Hippocampal formation (tissue), 2 donors: ENCODE results near the gene NFIB.

Experiments used
- DNase-seq, 2 donors: peaks; one replicate each; lab custom pipeline; 2025; lab: John Stamatoyannopoulos, UW

Gene NFIB

DNA sequence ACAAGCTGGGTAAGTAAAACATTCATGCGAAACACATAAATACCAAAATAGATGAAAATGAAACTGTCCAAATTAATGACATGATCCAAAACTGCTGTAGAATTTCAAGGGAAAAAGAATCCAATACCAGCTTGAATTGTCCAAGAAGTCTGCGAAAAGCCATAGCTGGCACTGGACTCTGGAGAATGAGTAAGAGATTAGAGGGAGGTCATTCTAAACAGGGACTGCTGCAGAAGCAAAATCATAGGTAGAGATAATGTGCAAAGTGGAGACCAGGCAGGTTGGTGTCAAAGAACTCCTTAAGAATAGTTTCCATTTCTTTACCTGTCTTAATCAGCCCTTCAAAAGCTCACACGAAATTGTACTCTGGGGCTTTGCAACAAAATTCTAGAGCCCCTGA is 162.5 kb downstream of the NFIB start:
- no peak for DNase-seq

DNA sequence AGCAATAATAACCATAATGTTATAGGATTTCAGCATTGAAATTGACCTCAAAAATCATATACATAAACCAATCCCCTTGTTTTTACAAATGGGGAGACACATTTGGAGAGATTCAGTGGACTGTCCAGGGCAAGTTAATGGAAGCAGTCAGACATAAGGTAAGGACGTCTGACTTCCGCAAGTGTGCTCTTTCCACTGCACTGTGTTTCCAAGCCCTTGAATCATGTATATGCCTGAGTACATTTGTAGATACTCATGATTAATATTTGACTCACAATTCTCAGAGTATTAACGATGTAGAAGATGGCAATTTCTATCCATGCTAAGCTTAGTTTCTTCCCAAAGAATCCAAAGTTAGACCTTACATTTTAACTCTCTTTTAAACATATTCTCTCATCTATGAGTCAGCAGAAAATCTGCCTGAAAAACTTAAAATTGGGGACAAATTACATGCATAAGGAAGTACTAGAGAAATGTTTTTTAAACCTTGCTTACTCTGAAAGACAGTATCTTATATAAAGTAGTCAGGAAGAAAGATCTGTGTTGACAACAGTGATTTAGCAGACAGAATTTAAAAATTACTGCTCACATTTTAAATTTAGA is 165.3 kb downstream of the NFIB start:
- DNase-seq, result no peak

DNA sequence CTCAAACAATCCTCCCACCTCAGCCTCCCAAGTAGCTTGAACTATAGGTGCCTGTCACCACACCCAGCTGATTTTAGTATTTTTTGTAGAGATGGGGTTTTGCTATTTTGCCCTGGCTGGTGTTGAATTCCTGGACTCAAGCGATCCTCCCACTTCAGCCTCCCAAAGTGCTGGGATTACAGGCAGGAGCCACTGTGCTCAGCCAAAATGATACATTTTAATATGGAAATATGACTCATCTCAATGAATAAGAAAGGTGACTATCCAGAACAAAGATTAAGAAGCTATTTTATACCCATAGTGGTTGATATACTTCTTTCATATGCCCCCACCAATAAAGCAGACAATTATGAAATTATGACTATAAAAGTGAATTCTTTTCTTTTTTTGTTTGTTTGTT is 166.2 kb downstream of the NFIB start:
- no peak for DNase-seq

DNA sequence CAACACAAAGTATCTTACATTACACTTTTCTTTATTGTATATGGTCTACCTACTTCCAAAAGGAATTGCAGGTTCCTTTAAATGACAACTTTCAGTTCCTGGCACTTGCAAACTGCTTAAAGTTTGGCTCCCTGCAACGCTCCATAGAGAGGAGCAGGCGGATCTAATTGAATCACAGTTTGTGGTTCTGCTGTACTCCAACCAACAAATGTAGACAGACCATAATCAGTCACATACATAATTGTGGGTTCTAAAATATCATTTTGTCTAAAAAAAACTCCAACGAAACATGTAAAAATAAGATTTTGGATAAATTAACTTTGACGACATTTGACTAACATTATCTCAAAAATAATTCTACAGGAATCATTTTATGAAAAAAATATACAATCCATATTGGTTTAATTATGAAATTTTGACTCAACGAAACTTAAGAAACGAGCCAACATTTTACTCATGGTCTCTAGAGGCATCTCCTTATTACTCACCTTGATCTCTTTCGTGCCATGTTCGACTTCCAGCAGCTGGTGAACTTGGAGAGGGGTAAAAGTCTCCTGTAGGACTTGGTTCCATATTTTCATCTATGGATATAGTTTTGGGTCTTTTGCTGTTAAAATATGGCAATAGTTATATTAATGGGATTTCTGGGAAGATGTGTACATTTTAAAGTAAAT is 167.6 kb downstream of the NFIB start:
- DNase-seq, result no peak

DNA sequence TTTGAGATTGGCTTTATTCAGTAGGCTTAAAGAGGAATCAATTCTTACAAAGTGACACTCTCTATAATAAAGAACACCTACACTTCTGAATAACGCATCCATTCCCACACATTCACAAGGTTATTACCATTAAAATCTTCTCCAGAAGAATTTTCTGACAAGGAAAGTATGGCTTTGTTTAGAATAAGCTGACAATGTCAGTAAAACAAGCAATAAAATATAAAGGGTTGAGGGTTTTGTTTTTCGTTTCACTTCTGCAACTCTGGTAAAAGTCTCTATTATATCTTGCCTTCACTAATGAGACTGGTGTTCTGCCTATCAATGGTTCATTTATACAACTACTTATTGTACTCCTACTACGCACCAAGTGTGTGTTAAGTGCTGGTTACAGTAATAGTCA is 169.7 kb downstream of the NFIB start:
- no peak for DNase-seq

DNA sequence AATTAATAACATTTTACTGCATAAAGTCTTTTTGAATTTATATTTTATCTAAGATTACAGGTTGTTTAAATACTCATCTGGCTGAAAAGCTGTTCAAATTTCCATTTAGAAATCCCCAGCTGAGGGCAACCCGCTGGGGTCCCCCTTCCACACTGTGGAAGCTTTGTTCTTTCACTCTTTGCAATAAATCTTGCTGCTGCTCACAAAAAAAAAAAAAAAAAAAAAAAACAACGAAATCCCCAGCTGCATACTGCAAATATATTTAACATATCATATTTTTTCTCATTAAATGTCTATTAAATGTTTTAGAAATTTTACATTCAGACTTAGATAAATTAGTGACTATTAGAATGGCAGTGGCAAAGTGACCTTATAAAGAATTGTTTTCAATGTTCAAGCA is 172.2 kb downstream of the NFIB start:
- no peak for DNase-seq

DNA sequence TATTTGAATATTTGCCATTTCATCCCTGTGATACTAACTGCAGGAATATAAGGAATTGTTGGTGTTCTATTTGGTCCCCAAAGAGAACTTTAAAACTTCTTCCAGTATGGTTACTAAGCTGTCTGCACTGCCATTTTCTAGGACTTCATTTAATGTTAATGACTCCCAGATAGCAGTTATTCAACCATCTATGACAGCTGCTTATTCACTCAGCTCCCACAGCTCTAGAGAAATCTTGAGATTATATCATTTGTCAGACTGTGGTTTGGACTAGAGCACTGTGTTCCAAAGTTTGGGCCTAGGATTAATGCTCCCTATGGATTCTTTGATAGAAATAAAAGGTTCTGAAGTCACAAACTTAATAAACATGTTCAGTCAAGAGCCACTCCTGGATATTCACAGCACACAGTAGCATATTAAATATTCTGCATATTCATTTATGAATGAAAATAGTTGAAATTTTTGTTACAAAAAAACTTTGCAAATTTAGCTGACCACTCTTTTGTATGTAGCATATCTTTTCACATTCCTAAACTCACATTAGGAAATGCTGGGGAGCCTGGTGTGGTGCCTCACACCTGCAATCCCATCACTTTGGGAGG is 173.7 kb downstream of the NFIB start:
- no peak for DNase-seq

DNA sequence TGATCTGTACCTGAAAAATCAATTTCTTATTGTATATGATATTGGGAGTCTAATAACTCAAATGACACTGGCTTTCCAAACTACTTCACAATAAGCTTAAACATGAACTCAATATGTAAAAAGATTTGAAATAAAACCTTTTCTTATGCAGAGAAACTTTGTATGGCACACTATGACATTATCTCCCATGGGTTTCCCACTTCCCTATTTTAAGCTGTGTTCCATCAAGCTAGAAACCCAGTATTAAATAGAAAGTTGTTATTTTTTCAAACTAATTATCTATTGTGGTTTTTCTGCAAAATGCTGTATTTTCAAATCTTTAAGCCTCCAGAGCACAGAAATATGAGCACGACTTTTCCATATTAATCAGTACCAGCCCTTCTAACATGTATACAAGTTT is 174.7 kb downstream of the NFIB start:
- DNase-seq, result no peak

DNA sequence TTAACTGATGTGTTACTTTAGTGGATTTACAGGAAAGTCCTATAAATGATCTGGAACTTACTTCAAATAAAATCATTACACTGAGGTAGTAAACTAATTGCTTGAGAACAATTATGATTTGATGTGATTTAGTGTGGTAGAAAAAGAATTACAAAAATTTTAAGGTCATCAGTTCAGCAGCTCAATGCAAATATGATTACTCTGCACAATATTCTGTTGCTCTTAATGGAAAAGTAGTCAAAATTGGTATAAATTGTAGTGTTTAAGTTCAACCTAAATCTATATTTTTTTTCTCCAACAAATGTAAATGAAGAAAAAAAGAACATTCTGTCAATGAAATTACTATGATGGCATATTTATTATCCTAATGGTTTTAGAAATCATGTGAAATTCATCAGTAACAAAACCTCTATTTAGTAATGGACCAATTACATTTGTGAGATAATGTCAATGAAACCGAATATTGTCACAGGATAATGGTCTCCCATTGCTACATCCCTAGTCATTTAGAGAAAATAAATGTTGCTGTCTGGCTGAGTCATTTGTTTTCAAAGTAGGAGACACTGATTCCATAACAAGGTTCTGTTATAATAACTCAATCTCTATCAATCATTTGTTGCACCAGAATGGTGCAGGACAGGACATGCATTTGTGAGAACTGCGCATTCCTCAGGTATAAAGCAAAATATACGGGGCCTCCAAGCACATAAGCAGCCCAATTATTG is 177.1 kb downstream of the NFIB start:
- no peak for DNase-seq

DNA sequence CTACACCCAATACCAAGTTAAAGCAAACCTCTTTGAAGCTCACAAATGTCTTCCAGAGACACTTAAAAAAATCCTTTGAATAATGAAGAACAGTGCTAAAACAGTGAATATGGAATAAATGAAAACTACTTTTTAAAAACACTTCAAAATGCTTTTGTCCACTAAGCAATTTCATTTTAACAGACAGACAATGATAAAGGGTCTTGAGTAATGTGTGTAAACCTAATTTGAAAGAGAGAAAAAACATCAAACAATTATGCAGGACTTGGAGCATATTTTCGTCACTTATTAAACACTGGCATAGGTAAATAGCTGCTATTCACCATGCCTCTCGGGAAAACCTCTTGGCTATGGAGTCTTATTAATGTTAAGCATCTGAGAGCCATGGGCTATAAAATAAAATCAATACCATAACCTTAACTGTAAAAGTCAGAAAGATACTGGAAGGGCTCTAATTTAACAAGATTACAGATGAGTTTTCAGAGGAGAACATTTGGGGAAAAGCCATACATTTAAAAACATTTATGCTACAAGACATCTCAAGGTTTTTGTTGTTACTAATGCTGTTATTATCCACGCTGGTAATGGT is 177.8 kb downstream of the NFIB start:
- DNase-seq, result no peak

DNA sequence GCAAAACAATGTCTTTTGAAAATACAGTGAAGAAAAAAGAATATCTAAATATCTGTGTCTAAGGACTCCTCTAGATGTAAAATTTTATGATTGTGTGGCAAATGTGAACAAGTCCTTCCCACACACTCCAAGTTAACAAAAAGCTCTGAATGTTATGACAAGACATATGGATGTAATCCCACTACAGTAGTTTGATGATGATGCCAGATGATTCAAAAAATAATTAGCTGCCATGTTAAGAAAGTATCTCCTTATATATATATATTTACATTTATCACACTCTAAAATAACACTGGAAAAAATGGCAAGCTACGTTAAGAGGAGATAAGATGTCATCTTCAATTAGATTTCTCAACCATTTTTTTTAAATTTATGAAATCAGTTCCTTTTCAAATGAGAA is 178.5 kb downstream of the NFIB start:
- DNase-seq, result no peak

DNA sequence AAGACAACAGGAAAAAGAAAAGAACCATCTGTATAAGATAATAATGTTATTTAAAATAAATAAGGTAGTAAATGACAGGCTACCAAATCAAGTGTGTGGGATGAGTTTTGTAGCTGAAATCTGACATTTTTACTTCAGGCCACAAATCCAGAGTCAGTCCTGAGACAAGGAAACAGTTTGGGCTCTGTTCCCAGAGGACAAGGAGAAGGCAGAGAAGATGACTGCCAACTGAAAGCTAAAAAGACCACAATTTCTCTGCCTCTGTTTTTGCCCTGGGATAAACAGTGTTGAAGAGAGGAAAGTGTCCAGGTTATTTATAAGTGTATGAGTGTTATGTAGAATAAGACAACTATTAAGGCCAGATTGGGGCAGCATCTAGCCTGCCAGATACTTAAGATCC is 180.5 kb downstream of the NFIB start:
- DNase-seq, result no peak

DNA sequence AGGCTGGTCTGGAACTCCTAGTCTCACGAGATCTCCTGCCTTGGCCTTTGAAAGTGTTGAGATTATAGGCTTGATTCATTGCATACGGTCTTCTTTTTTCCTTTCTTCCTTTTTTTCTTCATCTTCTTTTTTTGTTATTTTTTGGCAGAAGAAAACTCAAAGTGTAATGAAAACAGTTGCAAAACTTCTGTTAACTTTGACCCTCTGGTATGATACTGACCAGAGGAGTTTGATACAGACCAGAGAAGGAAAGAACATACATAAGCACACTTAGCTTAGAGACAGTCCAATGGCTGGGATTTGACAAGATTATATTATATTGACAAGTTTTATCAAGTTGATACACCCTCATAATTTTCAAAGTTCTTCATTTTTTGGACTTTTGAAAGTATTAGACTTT is 181.2 kb downstream of the NFIB start:
- no peak for DNase-seq

DNA sequence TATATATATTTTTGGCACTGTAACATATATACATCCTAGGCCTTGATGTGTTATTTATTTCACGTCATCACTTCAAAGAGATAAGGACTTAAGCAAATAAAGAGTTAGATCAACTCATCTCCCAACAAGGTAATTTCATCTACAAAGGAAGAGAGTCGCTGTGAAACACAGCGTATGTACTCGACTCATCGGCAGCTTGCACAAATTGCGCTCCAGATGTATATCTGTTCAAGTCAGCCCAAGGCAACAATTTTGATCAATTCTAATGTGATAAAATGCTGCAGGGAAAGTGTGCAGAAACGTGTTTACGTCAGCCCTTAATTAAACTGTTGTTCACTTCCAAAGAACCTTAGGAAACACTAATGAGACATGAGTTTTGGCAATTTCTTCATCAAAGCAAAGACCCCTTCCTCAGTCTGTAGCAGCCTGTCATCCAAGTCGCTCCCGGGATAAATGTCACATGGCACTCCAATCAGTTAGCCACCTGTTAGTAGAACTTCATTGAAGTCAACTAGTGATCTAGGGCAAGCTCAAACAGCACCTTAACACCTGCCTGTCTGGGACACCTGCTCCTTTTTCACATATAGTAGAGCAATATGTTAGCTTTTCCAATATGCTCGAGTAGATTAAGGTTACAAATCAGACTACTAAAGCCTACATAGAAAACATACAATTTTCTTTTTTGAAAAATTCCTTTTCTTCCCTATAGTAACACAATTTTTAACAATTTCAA is 182.4 kb downstream of the NFIB start:
- DNase-seq, result no peak

DNA sequence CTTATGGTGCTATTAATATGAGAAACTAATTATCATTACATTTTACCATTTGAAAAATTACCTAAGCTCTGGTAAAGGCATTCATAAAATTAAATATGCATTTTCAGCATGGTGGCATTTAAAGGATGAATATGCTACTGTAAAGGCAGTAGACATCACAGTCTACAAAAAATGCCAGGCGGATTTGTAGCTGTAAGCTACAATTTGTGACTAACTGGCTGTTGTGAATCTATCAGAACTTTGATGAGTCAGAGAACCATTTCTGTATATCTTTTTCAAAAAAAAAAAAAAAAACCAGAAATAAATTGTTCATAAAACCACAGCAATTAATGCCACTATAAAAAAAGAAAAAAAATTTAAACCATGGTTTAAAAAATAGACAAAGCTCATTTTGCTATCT is 186.3 kb downstream of the NFIB start:
- DNase-seq, result no peak

DNA sequence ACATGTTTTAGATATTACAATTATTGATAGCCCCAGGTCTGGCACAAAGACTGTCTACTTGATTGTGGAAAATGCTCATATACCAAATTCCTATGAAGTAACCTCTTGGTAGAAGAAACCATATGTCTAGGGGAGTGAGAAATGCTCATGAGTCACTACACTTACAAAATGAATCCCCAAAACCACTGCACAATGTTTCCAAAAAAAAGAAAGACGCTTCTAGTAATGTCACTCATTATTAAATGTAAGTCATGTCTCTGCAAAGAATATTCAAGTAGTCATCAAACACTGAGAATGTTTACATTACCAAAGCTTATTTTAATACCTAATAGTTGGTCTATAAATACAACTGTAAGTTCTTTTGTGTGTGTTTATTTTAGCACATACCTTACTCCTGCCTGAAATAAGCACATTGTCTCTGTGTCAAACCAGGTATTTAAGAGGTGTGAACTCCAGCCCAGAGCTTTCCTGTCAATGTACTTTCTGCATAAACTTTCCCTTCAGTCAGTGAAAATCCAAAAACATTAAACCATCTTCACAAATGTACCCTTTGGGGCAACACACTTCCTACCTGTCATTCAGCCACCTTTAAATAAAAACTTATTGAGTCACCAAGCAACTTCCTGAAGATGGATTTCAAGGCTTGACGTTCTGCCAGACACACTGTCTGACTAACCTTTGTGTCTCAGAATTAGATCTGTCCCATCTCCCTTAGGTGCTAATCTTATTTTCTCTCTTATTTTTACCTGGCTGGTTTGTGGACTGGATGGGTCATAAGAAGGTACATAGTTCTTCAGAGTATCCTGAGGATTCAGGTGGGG is 194.0 kb downstream of the NFIB start:
- no peak for DNase-seq

DNA sequence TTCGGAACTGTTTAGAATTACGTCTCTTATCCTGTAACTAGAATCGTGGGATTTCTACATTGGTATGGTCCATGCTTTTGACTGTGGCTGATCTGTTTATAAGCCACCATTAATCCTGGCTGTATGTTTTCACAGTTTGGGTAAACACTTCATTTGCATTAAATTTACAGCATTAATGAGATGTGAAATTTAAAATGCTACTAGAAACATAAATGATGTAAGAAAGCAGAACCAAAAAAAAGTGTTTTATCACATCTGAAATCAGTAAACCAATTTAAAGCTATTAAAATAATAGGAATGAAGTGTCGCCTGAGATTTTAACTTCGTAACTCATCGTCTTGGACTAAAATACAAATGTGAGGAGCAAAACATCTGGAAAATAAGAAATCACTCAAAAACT is 201.7 kb downstream of the NFIB start:
- DNase-seq, result no peak

DNA sequence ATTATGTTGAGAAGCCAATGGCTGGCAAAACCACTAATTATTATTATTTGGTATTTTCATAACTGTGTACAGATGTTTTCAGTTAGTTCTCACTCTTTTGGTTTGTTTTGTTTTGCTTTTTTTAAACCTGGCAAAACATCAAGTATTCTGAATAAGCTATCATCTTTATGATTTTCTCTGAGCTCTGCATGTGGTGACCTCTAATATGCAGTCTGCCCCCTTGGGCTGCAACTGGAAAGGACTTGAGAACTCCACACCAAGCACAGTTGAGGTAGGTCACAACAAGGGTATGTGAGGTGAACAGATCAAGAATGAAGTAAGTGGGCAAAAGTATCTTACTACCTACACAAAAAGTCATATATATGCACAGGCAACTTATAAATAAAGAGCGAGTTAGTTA is 202.2 kb downstream of the NFIB start:
- no peak for DNase-seq

DNA sequence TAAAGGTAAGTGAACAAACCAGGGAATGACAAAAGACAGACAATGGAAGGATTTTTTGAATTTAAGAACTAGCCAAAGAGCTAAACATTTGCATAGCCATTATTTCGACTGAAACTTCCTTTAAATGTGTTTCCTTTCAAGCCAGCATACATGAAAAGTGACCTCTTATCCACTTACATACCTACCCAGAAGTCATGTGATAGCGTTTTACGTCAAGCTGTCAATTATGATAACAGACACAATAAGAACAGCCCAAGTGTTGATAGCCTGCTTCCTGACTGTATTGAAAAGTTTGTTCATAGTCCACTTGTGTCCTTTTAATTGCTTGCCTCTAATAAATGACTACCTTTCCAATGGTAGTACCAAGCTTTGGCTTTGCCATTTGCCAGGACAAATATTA is 206.0 kb downstream of the NFIB start:
- no peak for DNase-seq

DNA sequence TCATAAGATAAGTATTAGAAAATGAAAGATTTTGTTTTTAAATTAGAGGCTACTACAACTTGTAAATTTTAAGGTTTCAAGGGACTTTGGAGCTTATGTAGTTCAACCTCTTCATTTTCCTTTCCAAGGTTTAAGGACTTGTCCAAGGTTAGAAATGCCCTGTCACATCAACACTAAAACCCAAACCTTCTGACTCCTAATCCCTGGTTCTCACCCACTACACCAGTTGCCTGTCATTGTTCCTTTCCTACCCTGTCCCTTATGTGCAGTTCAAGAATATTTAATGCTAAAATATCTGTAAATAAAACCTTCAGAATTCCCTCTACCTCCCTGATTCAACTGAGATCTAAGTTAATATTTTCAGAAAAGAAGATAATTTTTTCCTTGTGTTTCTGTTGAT is 206.4 kb downstream of the NFIB start:
- DNase-seq, result no peak

DNA sequence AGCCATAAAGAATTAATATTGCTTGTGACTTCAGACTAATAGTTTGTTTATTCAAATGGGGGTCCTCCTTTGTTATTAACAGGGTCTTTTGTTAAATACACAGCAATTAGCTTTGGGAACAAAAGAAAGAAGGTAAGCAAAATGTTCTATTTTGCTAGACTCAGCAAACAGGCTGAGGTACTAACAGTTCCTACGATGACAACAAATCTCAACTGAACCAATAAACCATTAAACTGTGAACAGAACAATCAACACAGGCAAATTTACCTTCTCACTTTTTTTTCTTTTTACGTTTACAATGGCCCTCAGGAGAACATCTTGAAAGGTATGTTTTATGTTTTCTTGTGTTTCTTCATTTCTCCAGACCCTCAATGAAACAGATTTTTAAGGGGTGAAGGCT is 207.2 kb downstream of the NFIB start:
- DNase-seq, result no peak
